PC-9 (cell line): ENCODE results near the gene SLC24A5. TPM values are rescaled to one million over a fixed set of nuclear protein-coding genes. Genes with fewer than 3 reads are reported as not detected.
A peak's percentile ranks its signal among the peaks of the same experiment; 100 is the strongest.

Experiments
- BruUV-seq: library from RNA; stranded (reverse); fragments of 400-500 nt; replicated peaks from 2 replicates; lab custom pipeline; 2021; lab: Mats Ljungman, UMichigan
- CTCF ChIA-PET: fragments of 300-600 bp; sonication (Branson Sonifier 250); formaldehyde crosslinking; loops from one replicate; lab custom pipeline; 2022; ENCODE audit warnings: antibody characterized with exemption; lab: Charles Lee
- POLR2A ChIA-PET: fragments of 300-600 bp; sonication (Branson Sonifier 250); formaldehyde crosslinking; loops from one replicate; lab custom pipeline; 2022; ENCODE audit warnings: antibody characterized with exemption; ENCODE audit not compliant: unreplicated experiment; lab: Charles Lee
- DNase-seq, 2 experiments: peaks; one replicate each; pipeline versions ENCODE4 v3.0.0 to v3.0.0-alpha.2; 2015 to 2022; ENCODE audit warnings: mixed read lengths in 1 of 2
- H2AFZ ChIP-seq: fragments of 200-600 bp; sonication (generic); 2 replicates; pipeline ENCODE4 v1.8.1; 2017; ENCODE audit warnings: antibody characterized with exemption
- H3F3A ChIP-seq: fragments of 200-600 bp; sonication (generic); 2 replicates; pipeline ENCODE4 v1.8.1; 2017; ENCODE audit warnings: antibody characterized with exemption, mild to moderate bottlenecking, low read depth; ENCODE audit not compliant: insufficient read depth
- H3K27ac ChIP-seq: fragments of 200-600 bp; sonication (generic); 2 replicates; pipeline ENCODE4 v1.6.1; 2016; ENCODE audit warnings: mixed run types
- H3K27me3 ChIP-seq: fragments of 200-600 bp; sonication (generic); 2 replicates; pipeline ENCODE4 v1.6.1; 2016; ENCODE audit warnings: low read depth, mixed run types; ENCODE audit not compliant: insufficient read depth
- H3K36me3 ChIP-seq: fragments of 200-600 bp; sonication (generic); 2 replicates; pipeline ENCODE4 v1.6.1; 2016; ENCODE audit warnings: low read depth, mixed run types
- H3K4me1 ChIP-seq: fragments of 200-600 bp; sonication (generic); replicated peaks from 2 replicates; pipeline ENCODE4 v1.6.1; 2016; ENCODE audit warnings: mixed run types; ENCODE audit not compliant: insufficient read depth
- H3K4me2 ChIP-seq: fragments of 200-600 bp; sonication (generic); 2 replicates; pipeline ENCODE4 v1.6.1; 2017; ENCODE audit warnings: mixed run types
- H3K4me3 ChIP-seq: fragments of 200-600 bp; sonication (generic); 2 replicates; pipeline ENCODE4 v1.6.1; 2016; ENCODE audit warnings: mixed run types
- H3K79me2 ChIP-seq: fragments of 200-600 bp; sonication (generic); 2 replicates; pipeline ENCODE4 v1.6.1; 2017; ENCODE audit warnings: low read depth, mixed run types
- H3K9me2 ChIP-seq: fragments of 200-600 bp; sonication (generic); 2 replicates; pipeline ENCODE4 v1.8.1; 2017; ENCODE audit warnings: mild to moderate bottlenecking; ENCODE audit not compliant: insufficient read depth
- H3K9me3 ChIP-seq: fragments of 200-600 bp; sonication (generic); 2 replicates; pipeline ENCODE4 v1.8.1; 2016; ENCODE audit warnings: low read depth; ENCODE audit not compliant: insufficient read depth
- H4K20me1 ChIP-seq: fragments of 200-600 bp; sonication (generic); 2 replicates; pipeline ENCODE4 v1.8.1; 2017; ENCODE audit not compliant: insufficient read depth
- EZH2 ChIP-seq: fragments of 200-600 bp; sonication (generic); IDR thresholded peaks from 2 replicates; pipeline ENCODE4 v1.8.0; 2017; ENCODE audit warnings: antibody characterized with exemption, low read depth
- intact Hi-C: fragments of 100-400 bp; cut with micrococcal nuclease; formaldehyde crosslinking; loops from one replicate; pipeline ENCODE4 v1.10.0; 2022; ENCODE audit not compliant: unreplicated experiment
- total RNA-seq: library from RNA; stranded (reverse); gene quantifications from 2 replicates; pipeline ENCODE4 v1.2.3, GENCODE V29; 2021
- TF ChIP-seq, protein P1 (sequence below): fragments of 200-600 bp; sonication (generic); conservative IDR thresholded peaks from 2 replicates; pipeline ENCODE4 v1.6.1; 2017; ENCODE audit warnings: mixed run types, antibody characterized with exemption, mild to moderate bottlenecking, moderate library complexity

SLC24A5 gene
- total RNA-seq, 1 experiment from 2014 or later, result not detected

DNA sequence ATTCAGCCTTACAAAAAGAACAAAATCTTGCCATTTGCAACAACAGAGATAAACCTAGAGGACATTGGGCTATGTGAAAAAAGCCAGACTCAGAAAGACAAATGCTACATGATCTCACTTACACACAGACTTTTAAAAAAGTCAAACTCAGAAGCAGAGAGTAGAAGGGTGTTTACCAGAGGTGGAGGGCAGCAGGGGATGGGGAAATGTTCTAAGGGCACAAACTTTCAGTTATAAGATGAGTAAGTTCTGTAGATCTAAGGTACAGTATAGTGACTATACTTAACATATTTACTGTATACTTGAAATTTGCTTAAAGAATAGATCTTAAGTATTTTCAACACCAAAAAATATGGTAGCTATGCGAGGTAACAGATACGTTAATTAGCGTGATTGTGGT is 54.3 kb downstream of the SLC24A5 start:
- CTCF ChIA-PET, result no interaction called here
- POLR2A ChIA-PET, result no interaction called here

DNA sequence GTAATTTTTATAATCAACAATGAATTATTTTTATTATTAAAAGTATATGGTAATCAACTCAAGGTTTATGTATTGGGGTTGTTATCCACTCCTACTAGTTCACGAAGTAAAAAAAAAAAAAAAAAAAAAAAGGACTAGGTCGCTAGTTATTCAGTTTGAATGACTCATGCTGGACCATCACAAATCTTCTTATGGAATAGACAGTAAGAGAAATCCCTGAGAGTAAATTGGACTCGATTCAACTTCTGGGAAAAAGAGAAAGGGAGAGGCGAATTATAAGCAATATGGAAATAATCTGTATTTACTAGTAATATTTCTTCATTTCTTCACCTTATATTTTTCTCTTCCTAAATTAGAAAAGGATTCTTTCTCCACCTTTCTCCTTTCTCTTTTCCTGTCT is 55.3 kb downstream of the SLC24A5 start:
- TF ChIP-seq, protein P1, sequence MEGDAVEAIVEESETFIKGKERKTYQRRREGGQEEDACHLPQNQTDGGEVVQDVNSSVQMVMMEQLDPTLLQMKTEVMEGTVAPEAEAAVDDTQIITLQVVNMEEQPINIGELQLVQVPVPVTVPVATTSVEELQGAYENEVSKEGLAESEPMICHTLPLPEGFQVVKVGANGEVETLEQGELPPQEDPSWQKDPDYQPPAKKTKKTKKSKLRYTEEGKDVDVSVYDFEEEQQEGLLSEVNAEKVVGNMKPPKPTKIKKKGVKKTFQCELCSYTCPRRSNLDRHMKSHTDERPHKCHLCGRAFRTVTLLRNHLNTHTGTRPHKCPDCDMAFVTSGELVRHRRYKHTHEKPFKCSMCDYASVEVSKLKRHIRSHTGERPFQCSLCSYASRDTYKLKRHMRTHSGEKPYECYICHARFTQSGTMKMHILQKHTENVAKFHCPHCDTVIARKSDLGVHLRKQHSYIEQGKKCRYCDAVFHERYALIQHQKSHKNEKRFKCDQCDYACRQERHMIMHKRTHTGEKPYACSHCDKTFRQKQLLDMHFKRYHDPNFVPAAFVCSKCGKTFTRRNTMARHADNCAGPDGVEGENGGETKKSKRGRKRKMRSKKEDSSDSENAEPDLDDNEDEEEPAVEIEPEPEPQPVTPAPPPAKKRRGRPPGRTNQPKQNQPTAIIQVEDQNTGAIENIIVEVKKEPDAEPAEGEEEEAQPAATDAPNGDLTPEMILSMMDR, result no peak
- no peak for TF ChIP-seq EZH2
- DNase-seq, result no peak
- no peak overlapping the region for H2AFZ ChIP-seq
- H3K4me2 ChIP-seq, result no peak overlapping the region
- POLR2A ChIA-PET, result no interaction called here
- H3K79me2 ChIP-seq, result no peaks in the 10 kb centered on the region
- BruUV-seq, result no TSS peak
- no peaks in the 10 kb centered on the region for H3K36me3 ChIP-seq
- no peak overlapping the region for H3K27ac ChIP-seq
- no peak overlapping the region for H3K4me3 ChIP-seq
- H3K9me3 ChIP-seq, result no peaks in the 10 kb centered on the region
- CTCF ChIA-PET, result no interaction called here
- no peaks in the 10 kb centered on the region for H4K20me1 ChIP-seq
- H3F3A ChIP-seq, result no peaks in the 10 kb centered on the region
- H3K4me1 ChIP-seq, result no peaks in the 10 kb centered on the region
- intact Hi-C loops, result no loop called here
- H3K9me2 ChIP-seq, result no peaks in the 10 kb centered on the region
- peaks cover 8% of the 10 kb centered on the region; the same call in 1 of the 2 replicates for H3K27me3 ChIP-seq

More for the DNA sequence above, 54.3 kb downstream of the SLC24A5 start:
- Histone ChIP-seq H3K4me1 (no peaks in the 10 kb centered on the region), H4K20me1 (no peaks in the 10 kb centered on the region), H3F3A (no peaks in the 10 kb centered on the region), H3K4me2 (no peak overlapping the region), H3K27ac (no peak overlapping the region), H3K9me2 (no peaks in the 10 kb centered on the region), H3K9me3 (no peaks in the 10 kb centered on the region), H3K79me2 (no peaks in the 10 kb centered on the region), H3K36me3 (no peaks in the 10 kb centered on the region), H2AFZ (no peak overlapping the region), H3K27me3 (peaks cover 8% of the 10 kb centered on the region; the same call in 1 of the 2 replicates), H3K4me3 (no peak overlapping the region)
- intact Hi-C loops, result no loop called here
- DNase-seq, result no peak
- BruUV-seq, result no TSS peak
- TF ChIP-seq EZH2, result no peak
- TF ChIP-seq, protein P1, result no peak

DNA sequence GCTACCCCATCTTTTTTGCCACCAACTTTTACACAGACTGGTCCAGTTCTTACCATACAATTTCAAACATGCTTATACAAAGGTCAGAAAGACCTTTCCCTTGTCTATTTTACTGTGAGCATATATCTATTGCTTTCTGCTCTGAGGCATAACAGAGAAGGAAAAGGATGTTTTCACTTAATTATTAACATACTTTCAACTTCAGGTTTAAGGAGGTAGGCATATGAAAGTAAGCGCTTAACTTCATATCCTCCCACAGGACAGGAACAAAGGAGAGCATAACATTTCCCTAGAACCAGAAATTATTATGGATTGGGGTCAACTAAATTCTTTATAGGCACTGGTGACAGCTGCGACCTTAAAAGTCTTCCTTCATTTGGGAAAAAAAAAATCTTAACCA is 56.2 kb downstream of the SLC24A5 start:
- Histone ChIP-seq H2AFZ (no peak overlapping the region), H3K79me2 (no peaks in the 10 kb centered on the region), H3K9me3 (no peaks in the 10 kb centered on the region), H3K27ac (no peak overlapping the region), H3F3A (no peaks in the 10 kb centered on the region), H3K4me3 (no peak overlapping the region), H3K27me3 (peaks cover 8% of the 10 kb centered on the region; the same call in 1 of the 2 replicates), H3K36me3 (no peaks in the 10 kb centered on the region), H4K20me1 (no peaks in the 10 kb centered on the region), H3K4me1 (no peaks in the 10 kb centered on the region), H3K9me2 (no peaks in the 10 kb centered on the region), H3K4me2 (no peak overlapping the region)
- intact Hi-C loops, result no loop called here
- TF ChIP-seq, protein P1, result no peak
- TF ChIP-seq EZH2, result no peak
- DNase-seq, result no peak
- TSS peak; percentile 16 for BruUV-seq
- CTCF ChIA-PET, result no interaction called here
- POLR2A ChIA-PET, result no interaction called here
